SK-N-SH (cell line): Measurements from ENCODE around the gene LIN28B. TPM values are rescaled to one million over a fixed set of nuclear protein-coding genes. Genes with fewer than 3 reads are reported as not detected.

Source experiments
- CTCF ChIA-PET: fragments of 300-600, 350-600 bp; formaldehyde crosslinking; extraction: SDS; loops from one replicate; lab custom pipeline; 2021; lab: Yijun Ruan, JAX
- POLR2A ChIA-PET: fragments of 350-600 bp; sonication (Branson Sonifier 250); formaldehyde crosslinking; extraction: SDS; loops from one replicate; lab custom pipeline; 2020; ENCODE audit warnings: antibody characterized with exemption, inconsistent platforms; lab: Yijun Ruan, JAX
- DNase-seq: peaks from one replicate; pipeline ENCODE4 v3.0.0; 2012
- H2AFZ ChIP-seq: fragments of 200-600 bp; sonication (generic); 2 replicates; pipeline ENCODE4 v1.8.1; 2016; ENCODE audit warnings: antibody characterized with exemption, mild to moderate bottlenecking, low read depth
- H3F3A ChIP-seq: fragments of 200-600 bp; sonication (generic); replicated peaks from 2 replicates; pipeline ENCODE3; 2016; ENCODE audit warnings: antibody characterized with exemption, mild to moderate bottlenecking; ENCODE audit not compliant: insufficient read depth
- H3K27ac ChIP-seq, 2 experiments: fragments of 200-500 bp in 1 of 2; fragments of 200-600 bp in 1 of 2; sonication (Bioruptor generic) in 1 of 2; sonication (generic), shearing (Covaris generic) in 1 of 2; 2 replicates each; pipeline versions ENCODE4 v1.5.1 to v1.6.1; 2014 to 2016; ENCODE audit warnings: low read depth in 2 of 2, inconsistent platforms in 1 of 2, low read length in 1 of 2, mild to moderate bottlenecking in 1 of 2, mixed read lengths in 1 of 2
- H3K27me3 ChIP-seq: fragments of 200-600 bp; sonication (generic), shearing (Covaris generic); 2 replicates; pipeline ENCODE4 v1.6.1; 2016; ENCODE audit warnings: mixed run types; ENCODE audit not compliant: insufficient read depth
- H3K36me3 ChIP-seq, 2 experiments: fragments of 200-500 bp in 1 of 2; fragments of 200-600 bp in 1 of 2; sonication (Bioruptor generic) in 1 of 2; sonication (generic) in 1 of 2; replicated peaks in 1 of 2; 2 replicates each; pipeline versions ENCODE3 to v1.5.1; 2014 to 2016; ENCODE audit warnings: low read length in 1 of 2, mild to moderate bottlenecking in 1 of 2; ENCODE audit not compliant: insufficient read depth in 2 of 2, control insufficient read depth in 1 of 2
- H3K4me1 ChIP-seq, 2 experiments: fragments of 200-500 bp in 1 of 2; fragments of 200-600 bp in 1 of 2; sonication (Bioruptor generic) in 1 of 2; sonication (generic), shearing (Covaris generic) in 1 of 2; 2 replicates each; pipeline versions ENCODE4 v1.5.1 to v1.6.1; 2014 to 2016; ENCODE audit warnings: low read depth in 1 of 2, low read length in 1 of 2, mixed run types in 1 of 2; ENCODE audit not compliant: insufficient read depth in 2 of 2, control insufficient read depth in 1 of 2
- H3K4me2 ChIP-seq: fragments of 200-600 bp; sonication (generic), shearing (Covaris generic); 2 replicates; pipeline ENCODE4 v1.6.1; 2017; ENCODE audit warnings: mixed run types
- H3K4me3 ChIP-seq, 2 experiments: fragments of 200-500 bp in 1 of 2; fragments of 200-600 bp in 1 of 2; sonication (Bioruptor generic) in 1 of 2; sonication (generic), shearing (Covaris generic) in 1 of 2; 2 replicates each; pipeline versions ENCODE4 v1.5.1 to v1.8.1; 2014 to 2016; ENCODE audit warnings: low read depth in 2 of 2, inconsistent platforms in 1 of 2, low read length in 1 of 2, mild to moderate bottlenecking in 1 of 2, mixed read lengths in 1 of 2, moderate library complexity in 1 of 2
- H3K79me2 ChIP-seq: fragments of 200-600 bp; sonication (generic); 2 replicates; pipeline ENCODE4 v1.8.1; 2017; ENCODE audit warnings: mild to moderate bottlenecking; ENCODE audit not compliant: insufficient read depth
- H3K9ac ChIP-seq: fragments of 200-600 bp; sonication (generic); 2 replicates; pipeline ENCODE4 v1.6.1; 2017; ENCODE audit warnings: mixed run types
- H3K9me2 ChIP-seq: fragments of 200-600 bp; sonication (generic); 2 replicates; pipeline ENCODE4 v1.6.1; 2017; ENCODE audit warnings: mixed run types
- H3K9me3 ChIP-seq: fragments of 200-600 bp; sonication (generic); 2 replicates; pipeline ENCODE4 v1.6.1; 2017; ENCODE audit warnings: mixed run types, mild to moderate bottlenecking, moderate library complexity
- H4K20me1 ChIP-seq: fragments of 200-600 bp; sonication (generic); 2 replicates; pipeline ENCODE4 v1.6.1; 2017; ENCODE audit warnings: mild to moderate bottlenecking, mixed run types; ENCODE audit not compliant: insufficient read depth
- FOXM1 ChIP-seq: IDR thresholded peaks from 2 replicates; pipeline ENCODE4 v1.4.0; 2012; ENCODE audit warnings: low read depth, mild to moderate bottlenecking
- GATA2 ChIP-seq: sonication (generic); formaldehyde crosslinking; IDR thresholded peaks from 2 replicates; pipeline ENCODE4 v1.5.0; 2020; ENCODE audit warnings: mild to moderate bottlenecking, missing genetic modification reagents
- JUND ChIP-seq: IDR thresholded peaks from 2 replicates; pipeline ENCODE4 v1.4.0; 2012
- MEF2A ChIP-seq: IDR thresholded peaks from 2 replicates; pipeline ENCODE4 v1.4.0; 2012; ENCODE audit warnings: low read depth, borderline replicate concordance
- MXI1 ChIP-seq: IDR thresholded peaks from 2 replicates; pipeline ENCODE4 v1.6.1; 2012; ENCODE audit warnings: mild to moderate bottlenecking, low read depth, low read length, improper control_type of control experiment
- NRF1 ChIP-seq: IDR thresholded peaks from 2 replicates; pipeline ENCODE4 v1.6.1; 2012; ENCODE audit warnings: low read depth, mild to moderate bottlenecking, low read length
- POLR2AphosphoS5 ChIP-seq: IDR thresholded peaks from 2 replicates; pipeline ENCODE4 v1.6.1; 2012; ENCODE audit warnings: low read depth, low read length
- RAD21 ChIP-seq: IDR thresholded peaks from 2 replicates; pipeline ENCODE4 v1.6.1; 2012; ENCODE audit warnings: mild to moderate bottlenecking, low read length
- RCOR1 ChIP-seq: fragments of 150-350 bp; IDR thresholded peaks from 2 replicates; pipeline ENCODE4 v1.6.1; 2017; ENCODE audit warnings: antibody characterized with exemption, low read length
- RFX5 ChIP-seq: IDR thresholded peaks from 2 replicates; pipeline ENCODE4 v1.6.1; 2012; ENCODE audit warnings: mild to moderate bottlenecking, improper control_type of control experiment, low read length
- RXRA ChIP-seq: IDR thresholded peaks from 2 replicates; pipeline ENCODE4 v1.4.0; 2012; ENCODE audit warnings: low read depth, mild to moderate bottlenecking, borderline replicate concordance
- SIN3A ChIP-seq: IDR thresholded peaks from 2 replicates; pipeline ENCODE4 v1.6.1; 2012; ENCODE audit warnings: low read depth, mild to moderate bottlenecking, low read length, moderate library complexity, borderline replicate concordance
- SMC3 ChIP-seq: IDR thresholded peaks from 2 replicates; pipeline ENCODE4 v1.6.1; 2012; ENCODE audit warnings: low read depth, low read length, improper control_type of control experiment
- TCF12 ChIP-seq: IDR thresholded peaks from 2 replicates; pipeline ENCODE4 v1.4.0; 2012
- TEAD4 ChIP-seq: IDR thresholded peaks from 2 replicates; pipeline ENCODE4 v1.4.0; 2012; ENCODE audit warnings: mild to moderate bottlenecking, borderline replicate concordance; ENCODE audit not compliant: insufficient read depth
- USF2 ChIP-seq: fragments of 150-350 bp; IDR thresholded peaks from 2 replicates; pipeline ENCODE4 v1.6.1; 2017; ENCODE audit warnings: antibody characterized with exemption, low read length, low read depth, borderline replicate concordance
- YY1 ChIP-seq: IDR thresholded peaks from 2 replicates; pipeline ENCODE4 v1.4.0; 2012; ENCODE audit warnings: low read depth, mild to moderate bottlenecking
- WGBS: methylation state at CpG from one replicate; pipeline ENCODE4 v1.1.6; 2017; ENCODE audit warnings: low lambda C conversion rate; 5-methylcytosine and 5-hydroxymethylcytosine counted together
- polyA plus RNA-seq, 3 experiments: library from polyadenylated mRNA; depleted of rRNA; stranded (reverse); fragments of >200 nt; gene quantifications; 2 replicates each; pipeline ENCODE4 v1.2.3, GENCODE V29; 2012
- TF ChIP-seq, protein P1 (sequence below): fragments of 200-600 bp; sonication (generic); IDR thresholded peaks from 2 replicates; pipeline ENCODE4 v1.6.1; 2017; ENCODE audit warnings: antibody characterized with exemption, mild to moderate bottlenecking, moderate library complexity
- TF ChIP-seq, protein P2 (sequence below): fragments of 150-350 bp; IDR thresholded peaks from 2 replicates; pipeline ENCODE4 v1.6.1; 2016; ENCODE audit warnings: mild to moderate bottlenecking, low read depth, low read length
- TF ChIP-seq, protein P3 (sequence below): IDR thresholded peaks from 2 replicates; pipeline ENCODE4 v1.6.1; 2012; ENCODE audit warnings: mild to moderate bottlenecking, low read depth, low read length, moderate library complexity

The LIN28B gene
- polyA plus RNA-seq, 1 of the 3 experiments (the other 2 are of a cell fraction) = 0.67 TPM

DNA sequence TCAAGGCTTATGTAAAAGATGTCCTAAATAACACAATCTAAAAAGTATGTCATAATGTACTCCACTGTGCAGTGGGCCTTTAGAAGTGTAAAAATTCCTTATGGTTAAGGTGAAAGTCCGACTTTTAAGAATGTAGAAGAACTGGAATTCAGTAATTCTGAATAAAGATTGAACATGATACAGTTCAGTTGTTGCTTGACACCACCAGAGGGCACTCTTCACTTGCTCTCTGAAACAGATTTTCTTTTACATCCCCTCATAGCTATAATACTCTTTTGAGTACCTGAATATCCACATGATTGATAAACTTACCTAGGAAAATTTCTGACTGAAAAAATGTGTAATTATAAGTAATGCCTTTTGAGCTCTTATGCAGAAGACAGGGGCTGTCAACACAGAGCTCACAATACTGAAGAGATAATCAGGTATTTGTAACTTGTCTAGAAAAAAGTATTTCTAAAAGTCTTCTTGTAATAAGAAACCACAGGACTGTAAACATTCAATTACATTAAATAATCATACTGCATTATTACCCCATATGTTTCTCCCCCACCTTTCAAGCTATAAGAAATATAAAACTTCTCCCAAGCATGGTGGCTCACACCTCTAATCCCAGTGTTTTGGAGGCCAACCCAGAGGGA is 130.8 kb downstream of the LIN28B start:
- Histone ChIP-seq H3K9me3 (no peaks in the 10 kb centered on the region), H3F3A (no peaks in the 10 kb centered on the region), H3K4me2 (no peak overlapping the region), H3K4me3 (no peak overlapping the region; a peak in 1 of 4 replicates), H3K9me2 (no peaks in the 10 kb centered on the region), H3K36me3 (no peaks in the 10 kb centered on the region), H3K4me1 (no peaks in the 10 kb centered on the region; a peak in 1 of 4 replicates), H3K27ac (no peak overlapping the region), H3K79me2 (no peaks in the 10 kb centered on the region), H4K20me1 (no peaks in the 10 kb centered on the region), H3K27me3 (no peaks in the 10 kb centered on the region), H3K9ac (no peak overlapping the region), H2AFZ (no peak overlapping the region)
- WGBS = 0% methylated on average over 1 of the region's 1 CpG
- ChIA-PET CTCF (interaction anchor here (0.5 to 7.9 kb wide), 62 partner anchors 9 to 1358 kb away, joined by 3 to 119 read pairs (median 4); partner anchors contain the start of gene PREP), POLR2A (interaction anchor here (0.8 kb wide), 1 partner anchor 147 kb away, joined by 3 read pairs; no protein-coding TSS in a partner anchor)
- TF ChIP-seq GATA2 (CRISPR knock-in tag) (no peak), TCF12 (no peak), RCOR1 (0 out of 2 replicates have a peak, but pooled peaks have one; percentile 18), RXRA (no peak), MEF2A (no peak), SMC3 (peak; percentile 84), RAD21 (peak; percentile 97)
- TF ChIP-seq, protein P1, sequence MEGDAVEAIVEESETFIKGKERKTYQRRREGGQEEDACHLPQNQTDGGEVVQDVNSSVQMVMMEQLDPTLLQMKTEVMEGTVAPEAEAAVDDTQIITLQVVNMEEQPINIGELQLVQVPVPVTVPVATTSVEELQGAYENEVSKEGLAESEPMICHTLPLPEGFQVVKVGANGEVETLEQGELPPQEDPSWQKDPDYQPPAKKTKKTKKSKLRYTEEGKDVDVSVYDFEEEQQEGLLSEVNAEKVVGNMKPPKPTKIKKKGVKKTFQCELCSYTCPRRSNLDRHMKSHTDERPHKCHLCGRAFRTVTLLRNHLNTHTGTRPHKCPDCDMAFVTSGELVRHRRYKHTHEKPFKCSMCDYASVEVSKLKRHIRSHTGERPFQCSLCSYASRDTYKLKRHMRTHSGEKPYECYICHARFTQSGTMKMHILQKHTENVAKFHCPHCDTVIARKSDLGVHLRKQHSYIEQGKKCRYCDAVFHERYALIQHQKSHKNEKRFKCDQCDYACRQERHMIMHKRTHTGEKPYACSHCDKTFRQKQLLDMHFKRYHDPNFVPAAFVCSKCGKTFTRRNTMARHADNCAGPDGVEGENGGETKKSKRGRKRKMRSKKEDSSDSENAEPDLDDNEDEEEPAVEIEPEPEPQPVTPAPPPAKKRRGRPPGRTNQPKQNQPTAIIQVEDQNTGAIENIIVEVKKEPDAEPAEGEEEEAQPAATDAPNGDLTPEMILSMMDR = peak; percentile 92
- TF ChIP-seq, protein P2, sequence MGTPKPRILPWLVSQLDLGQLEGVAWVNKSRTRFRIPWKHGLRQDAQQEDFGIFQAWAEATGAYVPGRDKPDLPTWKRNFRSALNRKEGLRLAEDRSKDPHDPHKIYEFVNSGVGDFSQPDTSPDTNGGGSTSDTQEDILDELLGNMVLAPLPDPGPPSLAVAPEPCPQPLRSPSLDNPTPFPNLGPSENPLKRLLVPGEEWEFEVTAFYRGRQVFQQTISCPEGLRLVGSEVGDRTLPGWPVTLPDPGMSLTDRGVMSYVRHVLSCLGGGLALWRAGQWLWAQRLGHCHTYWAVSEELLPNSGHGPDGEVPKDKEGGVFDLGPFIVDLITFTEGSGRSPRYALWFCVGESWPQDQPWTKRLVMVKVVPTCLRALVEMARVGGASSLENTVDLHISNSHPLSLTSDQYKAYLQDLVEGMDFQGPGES = no peak
- DNase-seq = peak; percentile 53

- Histone ChIP-seq H3K36me3 (no peaks in the 10 kb centered on the region), H2AFZ (no peak overlapping the region), H3K4me1 (no peaks in the 10 kb centered on the region; a peak in 1 of 4 replicates), H3F3A (no peaks in the 10 kb centered on the region), H3K4me3 (no peak overlapping the region), H3K27me3 (no peaks in the 10 kb centered on the region), H3K4me2 (no peak overlapping the region), H3K27ac (no peak overlapping the region), H4K20me1 (no peaks in the 10 kb centered on the region), H3K79me2 (no peaks in the 10 kb centered on the region), H3K9me3 (no peaks in the 10 kb centered on the region), H3K9me2 (no peaks in the 10 kb centered on the region), H3K9ac (no peak overlapping the region)
- 72% methylated on average over 8 of the region's 8 CpGs for WGBS
- POLR2A ChIA-PET = no interaction called here
- CTCF ChIA-PET = interaction anchor here (0.7 to 7.9 kb wide), 6 partner anchors 13 to 495 kb away, joined by 3 to 119 read pairs (median 6); partner anchors contain the start of gene PREP
- DNase-seq = no peak
- no peak for TF ChIP-seq NRF1
- TF ChIP-seq YY1 = no peak
- TF ChIP-seq RAD21 = no peak
- TF ChIP-seq SIN3A = no peak
- no peak for TF ChIP-seq JUND
- no peak for TF ChIP-seq RFX5
- TF ChIP-seq, protein P3, sequence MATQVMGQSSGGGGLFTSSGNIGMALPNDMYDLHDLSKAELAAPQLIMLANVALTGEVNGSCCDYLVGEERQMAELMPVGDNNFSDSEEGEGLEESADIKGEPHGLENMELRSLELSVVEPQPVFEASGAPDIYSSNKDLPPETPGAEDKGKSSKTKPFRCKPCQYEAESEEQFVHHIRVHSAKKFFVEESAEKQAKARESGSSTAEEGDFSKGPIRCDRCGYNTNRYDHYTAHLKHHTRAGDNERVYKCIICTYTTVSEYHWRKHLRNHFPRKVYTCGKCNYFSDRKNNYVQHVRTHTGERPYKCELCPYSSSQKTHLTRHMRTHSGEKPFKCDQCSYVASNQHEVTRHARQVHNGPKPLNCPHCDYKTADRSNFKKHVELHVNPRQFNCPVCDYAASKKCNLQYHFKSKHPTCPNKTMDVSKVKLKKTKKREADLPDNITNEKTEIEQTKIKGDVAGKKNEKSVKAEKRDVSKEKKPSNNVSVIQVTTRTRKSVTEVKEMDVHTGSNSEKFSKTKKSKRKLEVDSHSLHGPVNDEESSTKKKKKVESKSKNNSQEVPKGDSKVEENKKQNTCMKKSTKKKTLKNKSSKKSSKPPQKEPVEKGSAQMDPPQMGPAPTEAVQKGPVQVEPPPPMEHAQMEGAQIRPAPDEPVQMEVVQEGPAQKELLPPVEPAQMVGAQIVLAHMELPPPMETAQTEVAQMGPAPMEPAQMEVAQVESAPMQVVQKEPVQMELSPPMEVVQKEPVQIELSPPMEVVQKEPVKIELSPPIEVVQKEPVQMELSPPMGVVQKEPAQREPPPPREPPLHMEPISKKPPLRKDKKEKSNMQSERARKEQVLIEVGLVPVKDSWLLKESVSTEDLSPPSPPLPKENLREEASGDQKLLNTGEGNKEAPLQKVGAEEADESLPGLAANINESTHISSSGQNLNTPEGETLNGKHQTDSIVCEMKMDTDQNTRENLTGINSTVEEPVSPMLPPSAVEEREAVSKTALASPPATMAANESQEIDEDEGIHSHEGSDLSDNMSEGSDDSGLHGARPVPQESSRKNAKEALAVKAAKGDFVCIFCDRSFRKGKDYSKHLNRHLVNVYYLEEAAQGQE = no peak
- no peak for TF ChIP-seq MXI1
- no peak for TF ChIP-seq USF2
- no peak for TF ChIP-seq TEAD4
- TF ChIP-seq FOXM1 = no peak
- no peak for TF ChIP-seq POLR2AphosphoS5
Observed at GRCh38 chr6:105091140-105091829, 134.4 kb downstream of the LIN28B start.
